Stimulated activated CD8-positive, alpha-beta memory T cell treated with anti-CD3 and anti-CD28 coated beads, Interleukin-7, amount 100 ng/mL, for 24 hours (primary cell): ENCODE measurements around the gene ETS1.

Experiments
- DNase-seq: peaks from one replicate; pipeline ENCODE4 v3.0.0-alpha.2; 2020; ENCODE audit warnings: low read depth

ETS1 gene

GRCh38 chr11:128565881-128566280 is 21.5 kb downstream of the ETS1 start:
- no peak for DNase-seq

DNA sequence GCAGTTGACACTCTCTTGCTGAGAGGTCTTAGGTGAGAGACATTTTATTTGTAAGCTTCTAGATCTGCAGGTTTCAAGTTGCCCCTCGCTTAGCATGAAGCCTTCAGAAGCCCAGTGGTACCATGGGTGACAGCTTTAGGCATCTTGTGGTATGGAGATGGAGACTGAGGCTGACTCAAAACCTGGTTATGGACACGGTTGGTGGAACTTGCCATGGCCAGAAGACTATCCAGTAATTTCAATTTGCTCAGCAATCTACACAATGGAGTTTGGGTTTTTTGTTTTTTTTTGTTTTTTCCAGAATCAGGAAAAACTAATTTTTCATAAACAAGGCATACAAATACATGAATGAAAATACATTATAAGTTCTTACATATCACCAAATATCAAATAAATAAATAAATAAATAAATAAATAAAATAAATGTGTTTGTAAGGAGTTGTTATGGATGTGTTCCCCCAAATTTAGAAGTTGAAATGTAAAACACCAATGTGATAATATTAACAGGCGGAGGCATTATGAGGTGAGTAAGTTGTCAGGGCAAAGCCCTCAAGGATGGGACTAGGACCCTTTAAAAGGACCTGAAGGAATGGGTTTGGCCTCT is 22.6 kb downstream of the ETS1 start:
- DNase-seq, result no peak

- DNase-seq, result no peak
Measured at GRCh38 chr11:128563942-128564641, 23.3 kb downstream of the ETS1 start.

- no peak for DNase-seq
Measured at GRCh38 chr11:128563308-128563707, 24.1 kb downstream of the ETS1 start.

- DNase-seq, result no peak
Measured at GRCh38 chr11:128559496-128560103, 27.8 kb downstream of the ETS1 start.

- DNase-seq, result no peak
Measured at GRCh38 chr11:128555606-128556005, 31.8 kb downstream of the ETS1 start.

- DNase-seq, result no peak
Measured at GRCh38 chr11:128553662-128554362, 33.5 kb downstream of the ETS1 start.

DNA sequence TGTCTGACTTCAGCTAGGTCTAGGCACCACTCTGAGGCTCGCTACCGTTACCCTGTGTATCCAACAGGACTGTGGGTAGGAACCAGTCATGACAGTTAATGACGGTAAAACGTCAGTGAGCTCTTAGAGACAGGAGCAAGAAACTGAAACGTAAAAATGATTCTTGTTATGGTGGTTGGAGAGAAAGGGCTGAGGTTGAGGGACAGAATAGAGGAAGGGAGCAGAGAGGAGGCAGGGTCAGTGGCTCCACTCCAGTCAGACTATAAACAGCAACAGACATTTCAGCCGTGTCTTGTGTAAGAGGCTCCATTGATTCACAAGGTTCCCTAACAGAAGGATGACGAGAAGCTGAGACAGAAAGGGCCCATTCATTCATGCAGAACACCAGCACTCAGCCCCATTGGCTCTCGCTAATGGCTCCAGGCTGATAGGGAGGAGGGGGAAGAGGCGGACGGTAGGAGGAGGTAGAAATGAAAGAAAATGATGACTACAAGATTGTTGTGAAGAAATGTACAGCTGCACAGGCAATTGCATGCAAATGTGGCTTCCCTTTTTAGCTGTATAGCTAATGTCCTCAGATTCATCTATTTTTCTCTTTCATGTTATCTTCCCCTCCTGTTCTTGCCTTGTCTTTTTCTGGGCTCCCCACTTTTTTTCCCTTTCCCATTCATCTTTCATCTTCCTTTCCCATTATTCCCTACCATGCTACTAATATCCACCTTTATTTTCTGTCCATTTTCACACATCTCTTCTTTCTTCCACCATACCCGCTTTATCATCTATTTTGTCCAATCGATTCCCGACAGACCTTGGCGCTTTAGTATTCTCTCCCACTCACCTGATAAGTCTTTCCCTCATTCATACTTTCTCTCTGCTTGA is 34.3 kb downstream of the ETS1 start:
- no peak for DNase-seq

- DNase-seq, result no peak
Measured at GRCh38 chr11:128551611-128552335, 35.6 kb downstream of the ETS1 start.

DNA sequence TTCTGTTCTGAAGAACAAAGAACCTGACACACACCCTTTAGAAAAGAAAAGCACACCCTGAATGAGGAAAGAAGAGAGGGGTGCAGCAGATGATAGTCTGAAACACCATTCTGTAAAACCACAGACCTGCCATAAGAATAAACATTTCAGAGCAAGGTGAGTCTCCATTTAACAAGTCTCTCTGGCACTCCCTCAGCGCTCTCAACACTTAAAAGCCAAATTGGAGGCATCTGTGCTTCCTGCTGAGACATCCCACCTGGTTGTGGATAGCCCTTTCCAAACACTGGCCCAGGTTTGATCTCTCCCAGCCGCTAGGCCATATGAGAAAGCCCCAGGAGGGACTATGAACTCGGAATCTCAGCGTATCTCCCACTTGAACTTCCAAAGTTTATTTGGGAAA is 36.3 kb downstream of the ETS1 start:
- no peak for DNase-seq

GRCh38 chr11:128550261-128550821 is 37.0 kb downstream of the ETS1 start:
- no peak for DNase-seq

GRCh38 chr11:128549256-128549944 is 38.0 kb downstream of the ETS1 start:
- DNase-seq, result no peak

DNA sequence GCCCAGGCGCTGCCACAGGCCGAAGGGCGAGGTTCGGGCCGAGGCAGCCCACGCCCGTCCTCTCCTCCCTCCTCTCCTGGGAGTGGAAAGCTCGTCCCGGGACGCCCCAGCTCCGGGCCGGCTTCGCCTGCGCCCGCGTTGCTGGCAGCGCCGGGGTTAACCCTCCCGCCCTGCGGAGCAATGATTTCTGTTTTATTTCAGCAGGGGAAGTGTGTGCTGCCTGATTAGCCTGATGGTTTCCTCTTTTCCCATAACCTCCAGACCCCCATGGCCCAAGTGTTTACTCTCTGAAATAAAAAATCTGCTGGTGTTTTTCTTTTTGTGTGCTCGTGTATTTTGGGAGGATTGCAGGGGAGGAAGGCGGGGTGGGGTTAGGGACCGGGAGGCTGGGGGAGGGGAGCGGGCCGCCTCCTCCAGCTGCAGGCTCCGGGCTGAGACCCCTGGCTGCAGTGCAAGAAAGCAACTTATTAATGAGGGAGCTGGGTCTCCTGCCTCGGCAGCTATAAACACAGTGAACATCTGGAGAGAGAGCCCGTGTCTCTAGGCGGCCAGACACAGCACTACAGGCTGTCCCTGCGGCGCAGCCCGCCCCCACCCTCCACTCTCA is 38.6 kb downstream of the ETS1 start:
- DNase-seq, result no peak

- DNase-seq, result no peak
Measured at GRCh38 chr11:128547946-128548648, 39.3 kb downstream of the ETS1 start.

GRCh38 chr11:128546916-128547315 is 40.4 kb downstream of the ETS1 start:
- no peak for DNase-seq

GRCh38 chr11:128544471-128545051 is 42.8 kb downstream of the ETS1 start:
- no peak for DNase-seq

DNA sequence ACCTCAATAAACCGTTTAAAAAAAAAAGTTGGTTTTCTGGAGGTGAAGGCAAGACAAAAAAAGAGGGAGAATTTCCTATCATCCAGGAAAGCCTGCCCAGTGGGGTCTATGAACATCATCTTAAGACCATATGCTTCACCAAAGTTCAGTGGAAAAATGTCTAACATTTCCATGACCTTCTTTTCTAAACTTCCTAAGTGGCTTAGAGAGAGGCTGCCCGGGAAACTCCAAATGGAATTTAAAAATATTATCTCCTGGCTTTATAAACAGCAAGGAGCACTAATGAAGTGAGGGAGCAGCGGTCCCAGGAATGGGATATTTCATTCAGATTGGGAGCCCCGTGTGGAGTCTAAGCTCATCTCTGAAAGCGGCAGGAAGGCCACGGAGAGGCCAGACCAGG is 46.9 kb downstream of the ETS1 start:
- no peak for DNase-seq

- no peak for DNase-seq
Measured at GRCh38 chr11:128536506-128536905, 50.9 kb downstream of the ETS1 start.
